ENCODE data around the gene CCAR1. TPM values are rescaled to one million over a fixed set of nuclear protein-coding genes. Genes with fewer than 3 reads are reported as not detected.
"Not testable (repeated sequence)": the region's sequence is repeated elsewhere in the genome, so short reads cannot be mapped to it uniquely, and the experiment has no call there.

Gene CCAR1
- total RNA-seq, 4 donors from 2014 or later: 42.0 to 99.9 (median 56.0) TPM

GRCh38 chr10:68795886-68796532 is 75.0 kb downstream of the CCAR1 start:
- no peak for DNase-seq
- TF ChIP-seq CTCF (IDR thresholded peaks at IDR 0.05): no peak
- no peak for TF ChIP-seq EP300 (IDR thresholded peaks at IDR 0.05; ENCODE audit: low read depth)
- intact Hi-C loops (cut with DNase I; ENCODE audit: low total_unique reads): no loop called here
- WGBS, 2 donors (ENCODE audit: low coverage in 1 of 2): 88 to 94% methylated on average over 1 to 4 of the region's 4 CpGs
- Histone ChIP-seq H3K27ac (no peak overlapping the region), H3K27me3 (no peaks in the 10 kb centered on the region), H3K36me3 (peaks cover 0 to 11% (median 4%) of the 10 kb centered on the region in 4 donors), H3K4me1 (no peaks in the 10 kb centered on the region), H3K9me3 (no peaks in the 10 kb centered on the region), H3K4me3 (no peak overlapping the region)
- in situ Hi-C loops (cut with MboI; ENCODE audit: low pct_ligation_motif_present in 1 of 4, low pct_unique_long_range_greater_than_20kb in 1 of 4, low sequenced_read_pairs in 3 of 4): loop anchor here in 1 of 4 donors (10.0 kb wide), 1 partner anchor 99 kb away; no protein-coding TSS in a partner anchor

GRCh38 chr10:68796605-68797004 is 75.6 kb downstream of the CCAR1 start:
- in situ Hi-C loops (cut with MboI; ENCODE audit: low pct_ligation_motif_present in 1 of 4, low pct_unique_long_range_greater_than_20kb in 1 of 4, low sequenced_read_pairs in 3 of 4) (loop anchor here in 1 of 4 donors (10.0 kb wide), 1 partner anchor 98 kb away; no protein-coding TSS in a partner anchor), intact Hi-C loops (cut with DNase I; ENCODE audit: low total_unique reads) (no loop called here)
- H3K4me1 ChIP-seq: no peaks in the 10 kb centered on the region
- no peak overlapping the region for H3K4me3 ChIP-seq
- no peak overlapping the region for H3K27ac ChIP-seq
- no peaks in the 10 kb centered on the region for H3K9me3 ChIP-seq
- DNase-seq: no peak
- TF ChIP-seq POLR2A (IDR thresholded peaks at IDR 0.05) (no peak), CTCF (IDR thresholded peaks at IDR 0.05) (no peak), POLR2AphosphoS5 (IDR thresholded peaks at IDR 0.05) (no peak), EP300 (IDR thresholded peaks at IDR 0.05; ENCODE audit: low read depth) (no peak)
- H3K36me3 ChIP-seq: peaks cover 0 to 5% (median under 1%) of the 10 kb centered on the region in 4 donors
- no peaks in the 10 kb centered on the region for H3K27me3 ChIP-seq
- WGBS, 2 donors (ENCODE audit: low coverage in 1 of 2): 83 to 85% methylated on average over 3 of the region's 3 CpGs

GRCh38 chr10:68800211-68800610 is 79.2 kb downstream of the CCAR1 start:
- no peak for DNase-seq
- no peaks in the 10 kb centered on the region for H3K9me3 ChIP-seq
- H3K4me3 ChIP-seq: no peak overlapping the region
- TF ChIP-seq CTCF (IDR thresholded peaks at IDR 0.05) (no peak), EP300 (IDR thresholded peaks at IDR 0.05; ENCODE audit: low read depth) (no peak), POLR2A (IDR thresholded peaks at IDR 0.05) (no peak), POLR2AphosphoS5 (IDR thresholded peaks at IDR 0.05) (no peak)
- H3K4me1 ChIP-seq: no peaks in the 10 kb centered on the region
- no peaks in the 10 kb centered on the region for H3K36me3 ChIP-seq
- WGBS, 2 donors (ENCODE audit: low coverage in 1 of 2): 65 to 87% methylated on average over 2 of the region's 2 CpGs
- no peaks in the 10 kb centered on the region for H3K27me3 ChIP-seq
- in situ Hi-C loops (cut with MboI; ENCODE audit: low pct_ligation_motif_present in 1 of 4, low pct_unique_long_range_greater_than_20kb in 1 of 4, low sequenced_read_pairs in 3 of 4): no loop called here
- intact Hi-C loops (cut with DNase I; ENCODE audit: low total_unique reads): no loop called here
- no peak overlapping the region for H3K27ac ChIP-seq

- no peak for TF ChIP-seq POLR2A (IDR thresholded peaks at IDR 0.05)
- no peak for TF ChIP-seq POLR2AphosphoS5 (IDR thresholded peaks at IDR 0.05)
- no peak for TF ChIP-seq EP300 (IDR thresholded peaks at IDR 0.05; ENCODE audit: low read depth)
- TF ChIP-seq CTCF (IDR thresholded peaks at IDR 0.05): no peak
- intact Hi-C loops (cut with DNase I; ENCODE audit: low total_unique reads) (no loop called here), in situ Hi-C loops (cut with MboI; ENCODE audit: low pct_ligation_motif_present in 1 of 4, low pct_unique_long_range_greater_than_20kb in 1 of 4, low sequenced_read_pairs in 3 of 4) (no loop called here)
- no peak overlapping the region for H3K27ac ChIP-seq
- no peak for DNase-seq
- no peak overlapping the region for H3K4me3 ChIP-seq
- no peaks in the 10 kb centered on the region for H3K9me3 ChIP-seq
- 100% methylated on average over 1 of the region's 1 CpG for WGBS, 2 donors (ENCODE audit: low coverage in 1 of 2)
- no peaks in the 10 kb centered on the region for H3K4me1 ChIP-seq
- H3K27me3 ChIP-seq: no peaks in the 10 kb centered on the region
- H3K36me3 ChIP-seq: no peaks in the 10 kb centered on the region
Measured at GRCh38 chr10:68804692-68805091, 83.7 kb downstream of the CCAR1 start.

GRCh38 chr10:68810830-68811229 is 89.8 kb downstream of the CCAR1 start:
- intact Hi-C loops (cut with DNase I; ENCODE audit: low total_unique reads); H3K27ac ChIP-seq; H3K4me3 ChIP-seq; H3K9me3 ChIP-seq; H3K27me3 ChIP-seq; H3K4me1 ChIP-seq; in situ Hi-C loops (cut with MboI; ENCODE audit: low pct_ligation_motif_present in 1 of 4, low pct_unique_long_range_greater_than_20kb in 1 of 4, low sequenced_read_pairs in 3 of 4); DNase-seq; H3K36me3 ChIP-seq: not testable (repeated sequence)
- 89 to 100% methylated on average over 1 to 9 of the region's 9 CpGs for WGBS, 2 donors (ENCODE audit: low coverage in 1 of 2)
